ENCODE measurements around the gene SEC16B.

SEC16B gene

GRCh38 chr1:177969825-177970371 is at the start of gene SEC16B:
Gene SEC16B, minus strand, starts transcription at chr1:177970058. Its CDS starts 2,077 bp downstream, at chr1:177967981.
- DNase-seq: no peak

GRCh38 chr1:178019622-178020021 is 49.8 kb upstream of the SEC16B start:
- peak; percentile 28 for DNase-seq

GRCh38 chr1:178019208-178019607 is 49.4 kb upstream of the SEC16B start:
- peak; percentile 38 for DNase-seq

- DNase-seq: no peak
Measured at GRCh38 chr1:178017517-178017916, 47.7 kb upstream of the SEC16B start.

- DNase-seq: no peak
Measured at GRCh38 chr1:178011864-178012503, 42.1 kb upstream of the SEC16B start.

- DNase-seq: no peak
Measured at GRCh38 chr1:178011465-178011828, 41.6 kb upstream of the SEC16B start.

GRCh38 chr1:178010674-178011464 is 41.0 kb upstream of the SEC16B start:
- no peak for DNase-seq

- DNase-seq: no peak
Measured at GRCh38 chr1:178006043-178006442, 36.2 kb upstream of the SEC16B start.

- peak; percentile 25 for DNase-seq
Measured at GRCh38 chr1:178005450-178005849, 35.6 kb upstream of the SEC16B start.

- no peak for DNase-seq
Measured at GRCh38 chr1:178004926-178005391, 35.1 kb upstream of the SEC16B start.

GRCh38 chr1:177998696-177999631 is 29.1 kb upstream of the SEC16B start:
- DNase-seq: no peak

GRCh38 chr1:177996957-177997356 is 27.1 kb upstream of the SEC16B start:
- DNase-seq: no peak

- no peak for DNase-seq
Measured at GRCh38 chr1:177995369-177995768, 25.5 kb upstream of the SEC16B start.

- peak; percentile 70 for DNase-seq
Measured at GRCh38 chr1:177986281-177986680, 16.4 kb upstream of the SEC16B start.

- no peak for DNase-seq
Measured at GRCh38 chr1:177984761-177985160, 14.9 kb upstream of the SEC16B start.

GRCh38 chr1:177984136-177984525 is 14.3 kb upstream of the SEC16B start:
- DNase-seq: peak; percentile 85

- peak; percentile 59 for DNase-seq
Measured at GRCh38 chr1:177983482-177984135, 13.8 kb upstream of the SEC16B start.

- DNase-seq: peak; percentile 84
Measured at GRCh38 chr1:177983077-177983476, 13.2 kb upstream of the SEC16B start.

GRCh38 chr1:177981200-177981599 is 11.3 kb upstream of the SEC16B start:
- DNase-seq: peak; percentile 61

- no peak for DNase-seq
Measured at GRCh38 chr1:177979272-177979671, 9.4 kb upstream of the SEC16B start.

- DNase-seq: no peak
Measured at GRCh38 chr1:177978530-177978929, 8.7 kb upstream of the SEC16B start.

GRCh38 chr1:177977141-177977540 is 7.3 kb upstream of the SEC16B start:
- DNase-seq: peak; percentile 25

Measured in NCI-H69 (cell line).